IPS-NIHi7 (cell line): ENCODE data around the gene HCRT.
"Not testable (repeated sequence)": the region's sequence is repeated elsewhere in the genome, so short reads cannot be mapped to it uniquely, and the experiment has no call there.

Experiments
- DNase-seq: peaks from one replicate; pipeline ENCODE4 v3.0.0; 2012; ENCODE audit warnings: mixed read lengths; ENCODE audit errors: extremely low spot score

The HCRT gene

DNA sequence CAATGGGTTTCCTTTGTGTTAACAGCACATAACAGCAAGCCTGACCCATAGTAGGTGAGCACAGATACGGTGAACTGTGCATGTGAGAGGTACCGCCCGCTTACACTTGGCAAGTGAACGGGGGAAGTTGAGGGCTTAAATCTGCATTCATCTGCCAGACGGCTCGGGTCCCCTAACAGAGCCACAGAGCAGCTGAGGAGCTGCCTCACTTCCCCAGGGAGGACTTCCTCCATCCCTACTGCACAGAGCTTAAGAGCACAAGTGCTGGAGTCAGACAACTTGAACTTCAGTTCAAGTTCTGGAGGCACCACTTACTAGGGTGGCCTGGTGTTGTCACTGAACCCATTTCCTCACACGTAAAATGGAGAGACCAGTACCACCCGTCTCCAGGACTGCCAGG lies 43.9 kb downstream of the HCRT start:
- DNase-seq, result no peak

- DNase-seq, result not testable (repeated sequence)
These were observed 44.6 kb downstream of the HCRT start for GRCh38 chr17:42140690-42141089.

- DNase-seq, result no peak
These were observed 46.3 kb downstream of the HCRT start for GRCh38 chr17:42138749-42139492.

DNA sequence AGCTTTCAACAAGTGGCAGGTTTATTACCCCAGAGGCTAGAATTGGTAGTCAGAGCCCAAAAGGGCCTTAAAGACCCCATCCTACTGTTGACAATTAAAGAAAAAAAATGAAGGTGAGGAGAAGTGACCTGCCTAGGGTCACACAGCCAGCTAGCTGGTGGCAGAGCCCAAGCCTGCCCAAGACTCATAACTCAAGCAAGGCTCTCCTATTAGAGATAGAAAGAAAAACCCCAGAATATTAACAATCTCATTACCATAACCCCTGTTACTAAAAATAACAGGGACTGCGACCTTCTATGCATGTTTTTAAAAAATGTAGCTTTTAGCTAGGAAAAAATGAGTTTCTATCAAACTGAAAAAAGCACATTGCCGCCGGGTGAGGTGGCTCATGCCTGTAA lies 48.6 kb downstream of the HCRT start:
- no peak for DNase-seq

DNA sequence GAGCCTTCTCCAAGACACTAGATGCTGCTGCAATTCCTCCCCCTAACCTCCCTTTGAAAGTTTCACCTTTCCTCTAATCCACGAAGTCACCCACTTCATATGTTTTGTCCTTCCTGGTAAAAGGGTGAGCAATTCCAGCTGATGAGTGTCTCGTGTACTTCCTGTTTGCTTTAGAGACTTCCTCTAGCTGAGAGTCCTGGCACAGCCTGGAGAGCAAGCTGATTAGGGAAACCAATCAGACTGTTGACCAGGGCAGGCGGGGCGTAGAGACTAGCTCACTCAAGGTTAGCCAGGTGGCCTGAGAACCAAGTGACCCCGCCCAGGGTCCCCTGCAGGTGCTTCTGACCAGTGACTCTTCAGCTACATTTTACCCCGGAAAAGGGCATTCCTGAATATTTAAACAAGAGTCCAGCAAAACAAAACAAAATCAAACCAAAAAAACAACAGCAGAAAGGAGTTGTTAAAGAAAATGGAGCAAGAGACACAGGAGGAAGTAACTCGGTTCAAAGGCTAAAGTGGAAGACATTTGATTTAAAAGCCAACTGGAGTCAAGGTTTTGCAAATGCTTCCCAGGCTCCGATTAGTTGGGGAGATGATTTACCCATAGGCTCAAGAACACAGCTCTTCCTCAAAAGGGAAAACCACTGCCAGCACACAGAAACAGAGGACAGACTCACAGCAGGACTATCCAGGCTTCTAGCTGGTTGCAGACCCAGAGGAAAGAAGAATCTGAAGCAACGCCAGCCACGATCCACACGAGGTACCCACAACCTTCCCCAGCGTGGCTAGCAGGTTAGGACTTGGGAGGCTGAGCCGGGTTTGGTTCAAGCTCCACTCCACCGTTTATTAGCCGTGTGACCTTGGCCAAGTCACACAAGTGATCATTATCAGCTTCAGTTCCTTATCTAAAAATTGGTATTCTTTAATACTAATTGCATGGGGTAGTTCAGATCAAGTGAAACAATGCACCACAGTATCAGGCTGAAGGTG lies 49.3 kb downstream of the HCRT start:
- peak; percentile 59 for DNase-seq

DNA sequence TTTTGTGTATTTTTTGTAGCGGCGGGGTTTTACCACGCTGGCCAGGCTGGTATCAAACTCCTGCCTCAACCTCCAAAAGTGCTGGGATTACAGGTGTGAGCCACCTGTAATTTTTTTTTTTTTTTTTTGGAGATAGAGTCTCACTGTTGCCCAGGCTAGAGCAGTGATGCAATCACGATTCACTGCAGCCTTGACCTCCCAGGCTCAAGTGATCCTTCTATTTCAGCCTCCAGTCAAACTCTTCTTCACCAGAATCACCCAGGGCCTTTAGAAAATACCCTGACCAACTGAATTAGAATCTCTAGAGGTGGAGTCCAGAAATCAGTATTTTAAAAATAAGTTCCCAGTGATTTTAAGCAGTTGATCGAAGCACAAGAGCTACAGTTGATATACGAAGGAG lies 50.1 kb downstream of the HCRT start:
- no peak for DNase-seq
